Naive thymus-derived CD8-positive, alpha-beta T cell (primary cell): Measurements from ENCODE around the gene FAM228A. TPM values are rescaled to one million over a fixed set of nuclear protein-coding genes. Genes with fewer than 3 reads are reported as not detected.

Experiments
- ATAC-seq, 2 donors: fragments of 150-1000 bp; cut with Tn5 transposase in 1 of 2; sonication (Bioruptor Pico), chemical (Tn5 transposase) in 1 of 2; 1 replicate in 1 of 2; 2 replicates in 1 of 2; pipeline ENCODE4 v1.10.0; 2021; ENCODE audit warnings: mild to moderate bottlenecking in 2 of 2, moderate library complexity in 2 of 2
- POLR2A ChIA-PET: fragments of 350-600 bp; sonication (Branson Sonifier 250); formaldehyde crosslinking; loops from one replicate; lab custom pipeline; 2021; ENCODE audit warnings: antibody characterized with exemption; lab: Charles Lee
- DNase-seq, 10 donors: peaks; one replicate each; pipeline versions ENCODE4 v3.0.0 to v3.0.0-alpha.2; 2020 to 2022
- H3K27ac Mint-ChIP-seq, 10 donors: one replicate each; pipeline ENCODE4 v1.8.0; 2020 to 2022; ENCODE audit warnings: mild to moderate bottlenecking in 10 of 10, mixed read lengths in 10 of 10, moderate library complexity in 4 of 10, inconsistent platforms in 1 of 10
- H3K27me3 Mint-ChIP-seq, 5 donors: one replicate each; pipeline ENCODE4 v1.8.0; 2021 to 2022; ENCODE audit warnings: mixed read lengths in 5 of 5
- H3K36me3 Mint-ChIP-seq, 3 donors: one replicate each; pipeline ENCODE4 v1.8.0; 2020 to 2022; ENCODE audit warnings: mixed read lengths in 3 of 3, mild to moderate bottlenecking in 2 of 3, inconsistent platforms in 1 of 3
- H3K4me1 Mint-ChIP-seq, 4 donors: one replicate each; pipeline ENCODE4 v1.8.0; 2021 to 2022; ENCODE audit warnings: mixed read lengths in 4 of 4
- H3K4me3 Mint-ChIP-seq, 10 donors: one replicate each; pipeline ENCODE4 v1.8.0; 2020 to 2022; ENCODE audit warnings: mild to moderate bottlenecking in 10 of 10, mixed read lengths in 10 of 10, moderate library complexity in 6 of 10, inconsistent platforms in 1 of 10
- H3K9me3 Mint-ChIP-seq, 9 donors: one replicate each; pipeline ENCODE4 v1.8.0; 2020 to 2022; ENCODE audit warnings: mixed read lengths in 9 of 9, mild to moderate bottlenecking in 3 of 9, inconsistent platforms in 1 of 9, moderate library complexity in 1 of 9
- polyA plus RNA-seq, 3 donors: library from polyadenylated mRNA; unstranded; fragments of 300-500 nt; fragmentation: Illumina TruSeq; gene quantifications; one replicate each; pipeline ENCODE4 v1.2.3, GENCODE V29; 2021
- total RNA-seq, 8 experiments: library from RNA in 2 of 8; stranded (reverse) in 2 of 8; gene quantifications; one replicate each; pipeline ENCODE4 v1.2.3 and lab custom pipeline; 2021 to 2026

Gene FAM228A
- total and polyA plus RNA-seq, 5 experiments from 2014 or later: 0.14 to 1.2 (median 0.26) TPM; not detected in 2

GRCh38 chr2:24210106-24210455, 35.2 kb downstream of the FAM228A start:
- no peak overlapping the region for H3K27ac Mint-ChIP-seq
- ATAC-seq: no peak
- no peaks in the 10 kb centered on the region for H3K27me3 Mint-ChIP-seq
- no peak for DNase-seq
- H3K9me3 Mint-ChIP-seq: no peaks in the 10 kb centered on the region
- H3K36me3 Mint-ChIP-seq: peaks cover 4 to 92% (median 54%) of the 10 kb centered on the region in 3 donors
- H3K4me1 Mint-ChIP-seq: peaks cover 0 to 4% (median 2%) of the 10 kb centered on the region in 4 donors
- no peak overlapping the region for H3K4me3 Mint-ChIP-seq
- POLR2A ChIA-PET: no interaction called here

- ATAC-seq: no peak
- DNase-seq: no peak
- H3K27ac Mint-ChIP-seq: no peak overlapping the region
- no peak overlapping the region for H3K4me3 Mint-ChIP-seq
- H3K4me1 Mint-ChIP-seq: peaks cover 0 to 4% (median 2%) of the 10 kb centered on the region in 4 donors
- no peaks in the 10 kb centered on the region for H3K27me3 Mint-ChIP-seq
- H3K36me3 Mint-ChIP-seq: peaks cover 4 to 95% (median 50%) of the 10 kb centered on the region in 3 donors
- POLR2A ChIA-PET: no interaction called here
- no peaks in the 10 kb centered on the region for H3K9me3 Mint-ChIP-seq
Observed at GRCh38 chr2:24210723-24211122, 35.9 kb downstream of the FAM228A start.

- DNase-seq: no peak
- peaks cover 0 to 4% (median 2%) of the 10 kb centered on the region in 4 donors for H3K4me1 Mint-ChIP-seq
- H3K27me3 Mint-ChIP-seq: no peaks in the 10 kb centered on the region
- no peaks in the 10 kb centered on the region for H3K9me3 Mint-ChIP-seq
- H3K36me3 Mint-ChIP-seq: peaks cover 4 to 97% (median 52%) of the 10 kb centered on the region in 3 donors
- no peak overlapping the region for H3K4me3 Mint-ChIP-seq
- peak overlapping the region in 1 of 10 donors; percentile 40 for H3K27ac Mint-ChIP-seq
- POLR2A ChIA-PET: no interaction called here
- ATAC-seq: no peak
Observed at GRCh38 chr2:24211408-24211807, 36.6 kb downstream of the FAM228A start.

- peaks cover 4 to 88% (median 33%) of the 10 kb centered on the region in 3 donors for H3K36me3 Mint-ChIP-seq
- H3K4me3 Mint-ChIP-seq: no peak overlapping the region
- H3K27me3 Mint-ChIP-seq: no peaks in the 10 kb centered on the region
- peak overlapping the region in 3 of 10 donors; percentile 31 to 84 (median 69) for H3K27ac Mint-ChIP-seq
- no peak for ATAC-seq
- POLR2A ChIA-PET: interaction anchor here (0.7 kb wide), 1 partner anchor 37 kb away, joined by 3 read pairs; no protein-coding TSS in a partner anchor
- H3K4me1 Mint-ChIP-seq: peaks cover 0 to 4% (median 2%) of the 10 kb centered on the region in 4 donors
- no peaks in the 10 kb centered on the region for H3K9me3 Mint-ChIP-seq
- no peak for DNase-seq
Observed at GRCh38 chr2:24214880-24215279, 40.0 kb downstream of the FAM228A start.

- POLR2A ChIA-PET: no interaction called here
- peaks cover 0 to 73% (median 16%) of the 10 kb centered on the region in 3 donors for H3K36me3 Mint-ChIP-seq
- H3K27me3 Mint-ChIP-seq: no peaks in the 10 kb centered on the region
- H3K4me1 Mint-ChIP-seq: peaks cover 0 to 2% (median 0%) of the 10 kb centered on the region in 4 donors
- DNase-seq (no peak), ATAC-seq (no peak)
- no peaks in the 10 kb centered on the region for H3K9me3 Mint-ChIP-seq
- no peak overlapping the region for H3K4me3 Mint-ChIP-seq
- peak overlapping the region in 1 of 10 donors; percentile 33 for H3K27ac Mint-ChIP-seq
Observed at GRCh38 chr2:24220554-24221291, 45.9 kb downstream of the FAM228A start.

- POLR2A ChIA-PET: no interaction called here
- peaks cover 0 to 72% (median 12%) of the 10 kb centered on the region in 3 donors for H3K36me3 Mint-ChIP-seq
- peak overlapping the region in 1 of 10 donors; percentile 58 for H3K27ac Mint-ChIP-seq
- H3K9me3 Mint-ChIP-seq: no peaks in the 10 kb centered on the region
- DNase-seq: no peak
- no peaks in the 10 kb centered on the region for H3K27me3 Mint-ChIP-seq
- no peak for ATAC-seq
- H3K4me3 Mint-ChIP-seq: no peak overlapping the region
- peaks cover 0 to 2% (median 0%) of the 10 kb centered on the region in 4 donors for H3K4me1 Mint-ChIP-seq
Observed at GRCh38 chr2:24221343-24222050, 46.6 kb downstream of the FAM228A start.

- H3K36me3 Mint-ChIP-seq: peaks cover 0 to 74% (median 9%) of the 10 kb centered on the region in 3 donors
- H3K4me3 Mint-ChIP-seq: no peak overlapping the region
- no peaks in the 10 kb centered on the region for H3K9me3 Mint-ChIP-seq
- DNase-seq: no peak
- POLR2A ChIA-PET: no interaction called here
- peak overlapping the region in 1 of 10 donors; percentile 52 for H3K27ac Mint-ChIP-seq
- H3K4me1 Mint-ChIP-seq: peaks cover 0 to 2% (median 0%) of the 10 kb centered on the region in 4 donors
- no peak for ATAC-seq
- H3K27me3 Mint-ChIP-seq: no peaks in the 10 kb centered on the region
Observed at GRCh38 chr2:24222946-24223345, 48.1 kb downstream of the FAM228A start.

- H3K9me3 Mint-ChIP-seq: no peaks in the 10 kb centered on the region
Observed at GRCh38 chr2:24225499-24226242, 50.8 kb downstream of the FAM228A start.

GRCh38 chr2:24228470-24228869, 53.6 kb downstream of the FAM228A start:
- DNase-seq: peak in 2 of 10 donors; percentile 4 to 5
- ATAC-seq: no peak

More at GRCh38 chr2:24225499-24226242, 50.8 kb downstream of the FAM228A start:
- peaks cover 0 to 3% (median 0%) of the 10 kb centered on the region in 4 donors for H3K4me1 Mint-ChIP-seq
- DNase-seq: no peak
- ATAC-seq: no peak
- no peaks in the 10 kb centered on the region for H3K27me3 Mint-ChIP-seq
- peaks cover 0 to 56% (median 2%) of the 10 kb centered on the region in 3 donors for H3K36me3 Mint-ChIP-seq
- H3K4me3 Mint-ChIP-seq: no peak overlapping the region
- H3K27ac Mint-ChIP-seq: peak overlapping the region in 2 of 10 donors; percentile 32 to 86
- POLR2A ChIA-PET: no interaction called here

GRCh38 chr2:24231461-24231881, 56.6 kb downstream of the FAM228A start:
- Mint-ChIP-seq H3K9me3 (no peaks in the 10 kb centered on the region), H3K27ac (no peak overlapping the region), H3K4me1 (peaks cover 0 to 3% (median 0%) of the 10 kb centered on the region in 4 donors), H3K36me3 (peaks cover 0 to 45% (median 0%) of the 10 kb centered on the region in 3 donors), H3K27me3 (no peaks in the 10 kb centered on the region), H3K4me3 (no peak overlapping the region)
- POLR2A ChIA-PET: interaction anchor here (0.8 kb wide), 1 partner anchor 129 kb away, joined by 3 read pairs; no protein-coding TSS in a partner anchor
- ATAC-seq (no peak), DNase-seq (no peak)

More at GRCh38 chr2:24228470-24228869, 53.6 kb downstream of the FAM228A start:
- Mint-ChIP-seq H3K4me3 (no peak overlapping the region), H3K36me3 (peaks cover 0 to 42% (median 0%) of the 10 kb centered on the region in 3 donors), H3K4me1 (peaks cover 0 to 3% (median 0%) of the 10 kb centered on the region in 4 donors), H3K27me3 (no peaks in the 10 kb centered on the region), H3K9me3 (no peaks in the 10 kb centered on the region), H3K27ac (peak overlapping the region in 1 of 10 donors; percentile 34)
- POLR2A ChIA-PET: no interaction called here

GRCh38 chr2:24233321-24233720, 58.5 kb downstream of the FAM228A start:
- H3K36me3 Mint-ChIP-seq: peaks cover 0 to 42% (median 0%) of the 10 kb centered on the region in 3 donors
- no peaks in the 10 kb centered on the region for H3K9me3 Mint-ChIP-seq
- H3K4me1 Mint-ChIP-seq: peaks cover 0 to 6% (median 0%) of the 10 kb centered on the region in 4 donors
- no peaks in the 10 kb centered on the region for H3K27me3 Mint-ChIP-seq
- no peak for DNase-seq
- H3K27ac Mint-ChIP-seq: peak overlapping the region in 1 of 10 donors; percentile 4
- POLR2A ChIA-PET: no interaction called here
- H3K4me3 Mint-ChIP-seq: no peak overlapping the region
- no peak for ATAC-seq

GRCh38 chr2:24237313-24237712, 62.5 kb downstream of the FAM228A start:
- DNase-seq (no peak), ATAC-seq (no peak)
- POLR2A ChIA-PET: no interaction called here
- Mint-ChIP-seq H3K4me1 (peaks cover 0 to 5% (median 0%) of the 10 kb centered on the region in 4 donors), H3K27ac (peak overlapping the region in 4 of 10 donors; percentile 3 to 51 (median 23)), H3K9me3 (no peaks in the 10 kb centered on the region), H3K27me3 (no peaks in the 10 kb centered on the region), H3K36me3 (peaks cover 4 to 58% (median 5%) of the 10 kb centered on the region in 3 donors), H3K4me3 (no peak overlapping the region)
